H9 (cell line): ENCODE data around the gene TTC33. TPM values are rescaled to one million over a fixed set of nuclear protein-coding genes. Genes with fewer than 3 reads are reported as not detected.

Experiments
- DNase-seq: peaks from one replicate; pipeline ENCODE4 v3.0.0-alpha.2; 2017
- H2AFZ ChIP-seq: one replicate; pipeline ENCODE4 v1.6.1; 2013; ENCODE audit warnings: mild to moderate bottlenecking, low read length, control low read depth, moderate library complexity
- H2AK5ac ChIP-seq: 2 replicates; pipeline ENCODE4 v1.6.1; 2013; ENCODE audit warnings: low read length, control low read depth, mixed read lengths; ENCODE audit not compliant: insufficient read length
- H2BK120ac ChIP-seq: one replicate; pipeline ENCODE4 v1.6.1; 2013; ENCODE audit warnings: low read depth, mild to moderate bottlenecking, low read length, control low read depth, inconsistent platforms; ENCODE audit not compliant: poor library complexity, severe bottlenecking
- H2BK12ac ChIP-seq: 2 replicates; pipeline ENCODE4 v1.6.1; 2013; ENCODE audit warnings: low read length, control low read depth, mixed read lengths, low read depth; ENCODE audit not compliant: insufficient read length
- H2BK15ac ChIP-seq: 2 replicates; pipeline ENCODE4 v1.6.1; 2013; ENCODE audit warnings: low read depth, low read length, control low read depth
- H2BK20ac ChIP-seq: one replicate; pipeline ENCODE4 v1.6.1; 2013; ENCODE audit warnings: low read depth, mild to moderate bottlenecking, low read length, control low read depth, inconsistent platforms; ENCODE audit not compliant: poor library complexity, severe bottlenecking
- H2BK5ac ChIP-seq: 2 replicates; pipeline ENCODE4 v1.6.1; 2013; ENCODE audit warnings: low read length, control low read depth, mixed read lengths; ENCODE audit not compliant: insufficient read length
- H3K14ac ChIP-seq: 2 replicates; pipeline ENCODE4 v1.6.1; 2013; ENCODE audit warnings: low read length, control low read depth; ENCODE audit not compliant: insufficient read depth
- H3K18ac ChIP-seq: 2 replicates; pipeline ENCODE4 v1.6.1; 2013; ENCODE audit warnings: low read depth, mild to moderate bottlenecking, mixed read lengths, low read length, control low read depth; ENCODE audit not compliant: insufficient read length
- H3K23ac ChIP-seq: 2 replicates; pipeline ENCODE4 v1.6.1; 2013; ENCODE audit warnings: low read length, control low read depth, mixed read lengths, low read depth; ENCODE audit not compliant: insufficient read length
- H3K23me2 ChIP-seq: 2 replicates; pipeline ENCODE4 v1.6.1; 2013; ENCODE audit warnings: low read depth, mild to moderate bottlenecking, mixed read lengths, low read length, control low read depth; ENCODE audit not compliant: insufficient read length, poor library complexity, severe bottlenecking
- H3K27ac ChIP-seq: 2 replicates; pipeline ENCODE4 v1.5.1; 2013; ENCODE audit warnings: low read length, control low read depth, mixed read lengths, low read depth; ENCODE audit not compliant: insufficient read length
- H3K27me3 ChIP-seq: 2 replicates; pipeline ENCODE4 v1.6.1; 2013; ENCODE audit warnings: low read length, control low read depth, inconsistent platforms; ENCODE audit not compliant: insufficient read depth
- H3K4ac ChIP-seq: 2 replicates; pipeline ENCODE4 v1.6.1; 2013; ENCODE audit warnings: low read depth, mild to moderate bottlenecking, control low read depth, inconsistent platforms, low read length, moderate library complexity
- H3K4me1 ChIP-seq: 2 replicates; pipeline ENCODE4 v1.6.1; 2013; ENCODE audit warnings: low read length, control low read depth, inconsistent platforms; ENCODE audit not compliant: insufficient read depth
- H3K4me2 ChIP-seq: 2 replicates; pipeline ENCODE4 v1.6.1; 2013; ENCODE audit warnings: low read length, control low read depth, mixed read lengths; ENCODE audit not compliant: insufficient read length, insufficient read depth
- H3K56ac ChIP-seq: 2 replicates; pipeline ENCODE4 v1.6.1; 2013; ENCODE audit warnings: low read depth, mild to moderate bottlenecking, mixed read lengths, low read length, control low read depth; ENCODE audit not compliant: insufficient read length
- H3K79me1 ChIP-seq: 2 replicates; pipeline ENCODE4 v1.6.1; 2013; ENCODE audit warnings: low read depth, mild to moderate bottlenecking, moderate library complexity, low read length, control low read depth, inconsistent platforms; ENCODE audit not compliant: insufficient read depth, poor library complexity, severe bottlenecking
- H3K79me2 ChIP-seq: 2 replicates; pipeline ENCODE4 v1.6.1; 2013; ENCODE audit warnings: low read length, control low read depth, inconsistent platforms; ENCODE audit not compliant: insufficient read depth
- H3K9ac ChIP-seq: 2 replicates; pipeline ENCODE4 v1.6.1; 2013; ENCODE audit warnings: low read length, control low read depth, mixed read lengths; ENCODE audit not compliant: insufficient read length; ENCODE audit errors: extremely low read depth
- H3K9me3 ChIP-seq: one replicate; pipeline ENCODE4 v1.6.1; 2013; ENCODE audit warnings: low read depth, low read length, inconsistent platforms; ENCODE audit not compliant: control insufficient read depth
- H3T11ph ChIP-seq: one replicate; pipeline ENCODE4 v1.6.1; 2013; ENCODE audit warnings: mild to moderate bottlenecking, low read length, control low read depth, inconsistent platforms
- H4K20me1 ChIP-seq: one replicate; pipeline ENCODE4 v1.6.1; 2013; ENCODE audit not compliant: control insufficient read depth, insufficient read length, insufficient read depth
- H4K5ac ChIP-seq: 2 replicates; pipeline ENCODE4 v1.6.1; 2013; ENCODE audit warnings: low read depth, mild to moderate bottlenecking, mixed read lengths, low read length, control low read depth; ENCODE audit not compliant: insufficient read length
- H4K8ac ChIP-seq: replicated peaks from 2 replicates; pipeline ENCODE4 v1.6.1; 2013; ENCODE audit warnings: low read length, control low read depth, mixed read lengths, low read depth; ENCODE audit not compliant: insufficient read length
- H4K91ac ChIP-seq: 2 replicates; pipeline ENCODE4 v1.6.1; 2013; ENCODE audit warnings: low read depth, mild to moderate bottlenecking, moderate library complexity, mixed read lengths, low read length, control low read depth; ENCODE audit not compliant: insufficient read length
- H3K27ac Mint-ChIP-seq, 3 experiments: 2 replicates in 2 of 3; 3 replicates in 1 of 3; pipeline ENCODE4 v1.8.0; 2020 to 2021; ENCODE audit warnings: mixed read lengths in 3 of 3, mild to moderate bottlenecking in 1 of 3, moderate library complexity in 1 of 3
- H3K27me3 Mint-ChIP-seq: 2 replicates; pipeline ENCODE4 v1.8.0; 2021; ENCODE audit warnings: low read depth, mild to moderate bottlenecking, moderate library complexity, mixed read lengths
- H3K36me3 Mint-ChIP-seq, 3 experiments: 2 replicates in 2 of 3; 3 replicates in 1 of 3; pipeline ENCODE4 v1.8.0; 2020 to 2021; ENCODE audit warnings: low read depth in 3 of 3, mixed read lengths in 3 of 3; ENCODE audit not compliant: insufficient read depth in 1 of 3
- H3K4me1 Mint-ChIP-seq, 2 experiments: 2 replicates each; pipeline ENCODE4 v1.8.0; 2020; ENCODE audit warnings: mixed read lengths in 2 of 2
- H3K4me3 Mint-ChIP-seq, 2 experiments: 2 replicates in 1 of 2; 3 replicates in 1 of 2; pipeline ENCODE4 v1.8.0; 2020 to 2021; ENCODE audit warnings: mild to moderate bottlenecking in 2 of 2, mixed read lengths in 2 of 2, moderate library complexity in 1 of 2
- H3K9me3 Mint-ChIP-seq, 2 experiments: 2 replicates in 1 of 2; 3 replicates in 1 of 2; pipeline ENCODE4 v1.8.0; 2020; ENCODE audit warnings: mild to moderate bottlenecking in 2 of 2, mixed read lengths in 2 of 2, moderate library complexity in 1 of 2
- CTCF ChIP-seq: fragments of 200-600 bp; sonication (generic); conservative IDR thresholded peaks from 3 replicates; pipeline ENCODE4 v1.8.0; 2021; ENCODE audit warnings: antibody characterized with exemption, mild to moderate bottlenecking
- WGBS: extraction: QIAGEN DNeasy Blood & Tissue Kit; methylation state at CpG from one replicate; pipeline ENCODE4 v1.1.7; 2013; ENCODE audit warnings: missing lambda C conversion rate, low lambda C conversion rate, mixed read lengths; ENCODE audit not compliant: insufficient read length; ENCODE audit errors: extremely low coverage; 5-methylcytosine and 5-hydroxymethylcytosine counted together
- total RNA-seq: library from RNA; stranded (reverse); gene quantifications from 2 replicates; pipeline ENCODE4 v1.2.1, GENCODE V29; 2021

The TTC33 gene
- total RNA-seq, 1 experiment from 2014 or later, result 7.3 TPM

- Mint-ChIP-seq H3K27me3 (no peaks in the 10 kb centered on the region; the same call in 1 of the 2 replicates), H3K27ac (no peak overlapping the region), H3K4me1 (no peaks in the 10 kb centered on the region), H3K4me3 (no peak overlapping the region), H3K36me3 (peaks cover 6 to 14% (median 9%) of the 10 kb centered on the region in 3 experiments), H3K9me3 (peaks cover 2 to 7% of the 10 kb centered on the region in 2 experiments)
- Histone ChIP-seq H3T11ph (no peak overlapping the region), H3K27ac (no peak overlapping the region), H3K14ac (no peak overlapping the region), H4K8ac (no peak overlapping the region), H3K18ac (no peak overlapping the region), H3K79me1 (no peaks in the 10 kb centered on the region), H3K23ac (no peak overlapping the region), H4K91ac (no peak overlapping the region), H3K27me3 (no peaks in the 10 kb centered on the region), H3K4ac (no peak overlapping the region), H2BK15ac (no peak overlapping the region), H3K4me2 (no peak overlapping the region), H2BK5ac (no peak overlapping the region), H2BK12ac (no peak overlapping the region), H2AFZ (no peak overlapping the region), H3K9ac (no peak overlapping the region), H3K4me1 (no peaks in the 10 kb centered on the region), H3K56ac (no peak overlapping the region), H3K23me2 (no peaks in the 10 kb centered on the region), H3K9me3 (no peaks in the 10 kb centered on the region), H4K20me1 (no peaks in the 10 kb centered on the region), H2BK20ac (no peak overlapping the region), H2AK5ac (no peak overlapping the region), H4K5ac (no peak overlapping the region), H3K79me2 (no peaks in the 10 kb centered on the region), H2BK120ac (no peak overlapping the region)
- WGBS, result no CpG with 5 or more reads among the region's 2 CpGs
- TF ChIP-seq CTCF, result peak; percentile 35; the same call in 2 of the 3 replicates
- no peak for DNase-seq
Measured at GRCh38 chr5:40716000-40716399, 39.8 kb downstream of the TTC33 start.
